GM06990 (cell line): Measurements from ENCODE around the gene WAC.

Experiments
- DNase-seq: peaks from one replicate; pipeline ENCODE4 v3.0.0-alpha.2; 2011; ENCODE audit not compliant: insufficient read length; ENCODE audit errors: extremely low read depth
- H3K27me3 ChIP-seq: replicated peaks from 2 replicates; pipeline ENCODE4 v1.6.0; 2011; ENCODE audit warnings: low read length; ENCODE audit not compliant: control insufficient read depth, insufficient read depth
- H3K36me3 ChIP-seq: 2 replicates; pipeline ENCODE4 v1.5.1; 2011; ENCODE audit warnings: low read length; ENCODE audit not compliant: control insufficient read depth, insufficient read depth
- H3K4me3 ChIP-seq: replicated peaks from 2 replicates; pipeline ENCODE4 v1.5.1; 2011; ENCODE audit warnings: low read depth, mild to moderate bottlenecking, control low read depth, low read length
- CTCF ChIP-seq: IDR thresholded peaks from 2 replicates; pipeline ENCODE4 v1.5.1; 2011; ENCODE audit warnings: low read length, control low read depth, mild to moderate bottlenecking, inconsistent platforms; ENCODE audit not compliant: insufficient read depth, poor library complexity, severe bottlenecking

Gene WAC

GRCh38 chr10:28545967-28546644 lies 13.2 kb downstream of the WAC start:
- TF ChIP-seq CTCF: no peak
- H3K4me3 ChIP-seq: no peak overlapping the region
- no peak for DNase-seq
- peaks cover 5% of the 10 kb centered on the region for H3K36me3 ChIP-seq
- H3K27me3 ChIP-seq: no peaks in the 10 kb centered on the region

- Histone ChIP-seq H3K36me3 (peaks cover 2% of the 10 kb centered on the region), H3K27me3 (no peaks in the 10 kb centered on the region), H3K4me3 (no peak overlapping the region)
- no peak for DNase-seq
- no peak for TF ChIP-seq CTCF
These were observed 16.0 kb downstream of the WAC start for GRCh38 chr10:28548781-28549498.

GRCh38 chr10:28551086-28551485 lies 18.2 kb downstream of the WAC start:
- H3K36me3 ChIP-seq: peaks cover 2% of the 10 kb centered on the region
- no peaks in the 10 kb centered on the region for H3K27me3 ChIP-seq
- TF ChIP-seq CTCF: no peak
- no peak overlapping the region for H3K4me3 ChIP-seq
- no peak for DNase-seq

- TF ChIP-seq CTCF: no peak
- peaks cover 2% of the 10 kb centered on the region for H3K36me3 ChIP-seq
These were observed 19.9 kb downstream of the WAC start for GRCh38 chr10:28552775-28553174.

GRCh38 chr10:28554009-28554408 lies 21.1 kb downstream of the WAC start:
- Histone ChIP-seq H3K4me3 (no peak overlapping the region), H3K36me3 (peaks cover 2% of the 10 kb centered on the region), H3K27me3 (no peaks in the 10 kb centered on the region)
- no peak for DNase-seq
- no peak for TF ChIP-seq CTCF

More at GRCh38 chr10:28552775-28553174, 19.9 kb downstream of the WAC start:
- no peaks in the 10 kb centered on the region for H3K27me3 ChIP-seq
- no peak overlapping the region for H3K4me3 ChIP-seq
- DNase-seq: no peak
